Astrocyte (in vitro differentiated cells and primary cell): ENCODE results near the gene WFS1. TPM values are rescaled to one million over a fixed set of nuclear protein-coding genes. Genes with fewer than 3 reads are reported as not detected.

Experiments
- DNase-seq: peaks from one replicate; pipeline ENCODE4 v3.0.0-alpha.2; 2010; ENCODE audit warnings: low read depth
- FAIRE-seq: peaks from 2 replicates; lab custom pipeline; 2011; peaks lifted over from hg19 to GRCh38; lab: Jason Lieb, UNC
- H2AFZ ChIP-seq: 2 replicates; pipeline ENCODE4 v1.6.0; 2012; ENCODE audit warnings: low read depth, low read length, inconsistent platforms
- H3K27ac ChIP-seq: 2 replicates; pipeline ENCODE4 v1.5.1; 2011; ENCODE audit warnings: low read depth, low read length, inconsistent platforms
- H3K27me3 ChIP-seq: 2 replicates; pipeline ENCODE4 v1.6.0; 2011; ENCODE audit warnings: low read length, inconsistent platforms; ENCODE audit not compliant: insufficient read depth
- H3K36me3 ChIP-seq: 2 replicates; pipeline ENCODE4 v1.5.1; 2011; ENCODE audit warnings: low read length, inconsistent platforms; ENCODE audit not compliant: insufficient read depth
- H3K4me1 ChIP-seq: 2 replicates; pipeline ENCODE4 v1.5.1; 2011; ENCODE audit warnings: low read length, inconsistent platforms; ENCODE audit not compliant: insufficient read depth
- H3K4me2 ChIP-seq: 2 replicates; pipeline ENCODE4 v1.6.0; 2012; ENCODE audit warnings: low read length, inconsistent platforms
- H3K4me3 ChIP-seq: 2 replicates; pipeline ENCODE4 v1.5.1; 2011; ENCODE audit warnings: low read depth, mild to moderate bottlenecking, low read length, inconsistent platforms; ENCODE audit not compliant: insufficient read depth
- H3K79me2 ChIP-seq: 2 replicates; pipeline ENCODE4 v1.6.0; 2012; ENCODE audit warnings: mild to moderate bottlenecking, low read length, inconsistent platforms; ENCODE audit not compliant: insufficient read depth
- H3K9ac ChIP-seq: 2 replicates; pipeline ENCODE4 v1.6.0; 2012; ENCODE audit warnings: mild to moderate bottlenecking, low read length, inconsistent platforms
- H3K9me3 ChIP-seq: 2 replicates; pipeline ENCODE4 v1.5.1; 2012; ENCODE audit warnings: low read depth, mild to moderate bottlenecking, low read length, inconsistent platforms; ENCODE audit not compliant: insufficient read depth
- H4K20me1 ChIP-seq: 2 replicates; pipeline ENCODE4 v1.6.0; 2012; ENCODE audit warnings: low read length, inconsistent platforms; ENCODE audit not compliant: insufficient read depth
- H3K27ac Mint-ChIP-seq: one replicate; pipeline ENCODE4 v1.8.0; 2021; ENCODE audit warnings: mild to moderate bottlenecking, mixed read lengths; ENCODE audit not compliant: unreplicated experiment
- H3K27me3 Mint-ChIP-seq: one replicate; pipeline ENCODE4 v1.8.0; 2021; ENCODE audit warnings: low read depth, mixed read lengths; ENCODE audit not compliant: unreplicated experiment
- H3K36me3 Mint-ChIP-seq: one replicate; pipeline ENCODE4 v1.8.0; 2021; ENCODE audit warnings: low read depth, mixed read lengths; ENCODE audit not compliant: unreplicated experiment
- H3K4me1 Mint-ChIP-seq: one replicate; pipeline ENCODE4 v1.8.0; 2021; ENCODE audit warnings: low read depth, mixed read lengths; ENCODE audit not compliant: unreplicated experiment
- H3K4me3 Mint-ChIP-seq: one replicate; pipeline ENCODE4 v1.8.0; 2021; ENCODE audit warnings: mild to moderate bottlenecking, moderate library complexity, mixed read lengths; ENCODE audit not compliant: unreplicated experiment
- H3K9me3 Mint-ChIP-seq: one replicate; pipeline ENCODE4 v1.8.0; 2021; ENCODE audit warnings: mild to moderate bottlenecking, mixed read lengths; ENCODE audit not compliant: unreplicated experiment
- EZH2 ChIP-seq: IDR thresholded peaks from 2 replicates; pipeline ENCODE4 v1.6.1; 2012; ENCODE audit warnings: mild to moderate bottlenecking, low read length, inconsistent platforms; ENCODE audit not compliant: insufficient read depth
- total RNA-seq: library from RNA; stranded (reverse); gene quantifications from 2 replicates; pipeline ENCODE4 v1.2.1, GENCODE V29; 2021
- TF ChIP-seq, protein P1 (sequence below): IDR thresholded peaks from 2 replicates; pipeline ENCODE4 v1.5.1; 2011; ENCODE audit warnings: low read depth, mild to moderate bottlenecking, inconsistent platforms, low read length, moderate library complexity; ENCODE audit not compliant: insufficient read depth

The WFS1 gene
- total RNA-seq, 1 donor from 2014 or later = 39.0 TPM

- TF ChIP-seq EZH2 = no peak
- TF ChIP-seq, protein P1, sequence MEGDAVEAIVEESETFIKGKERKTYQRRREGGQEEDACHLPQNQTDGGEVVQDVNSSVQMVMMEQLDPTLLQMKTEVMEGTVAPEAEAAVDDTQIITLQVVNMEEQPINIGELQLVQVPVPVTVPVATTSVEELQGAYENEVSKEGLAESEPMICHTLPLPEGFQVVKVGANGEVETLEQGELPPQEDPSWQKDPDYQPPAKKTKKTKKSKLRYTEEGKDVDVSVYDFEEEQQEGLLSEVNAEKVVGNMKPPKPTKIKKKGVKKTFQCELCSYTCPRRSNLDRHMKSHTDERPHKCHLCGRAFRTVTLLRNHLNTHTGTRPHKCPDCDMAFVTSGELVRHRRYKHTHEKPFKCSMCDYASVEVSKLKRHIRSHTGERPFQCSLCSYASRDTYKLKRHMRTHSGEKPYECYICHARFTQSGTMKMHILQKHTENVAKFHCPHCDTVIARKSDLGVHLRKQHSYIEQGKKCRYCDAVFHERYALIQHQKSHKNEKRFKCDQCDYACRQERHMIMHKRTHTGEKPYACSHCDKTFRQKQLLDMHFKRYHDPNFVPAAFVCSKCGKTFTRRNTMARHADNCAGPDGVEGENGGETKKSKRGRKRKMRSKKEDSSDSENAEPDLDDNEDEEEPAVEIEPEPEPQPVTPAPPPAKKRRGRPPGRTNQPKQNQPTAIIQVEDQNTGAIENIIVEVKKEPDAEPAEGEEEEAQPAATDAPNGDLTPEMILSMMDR = no peak
- H3K9me3 Mint-ChIP-seq = no peaks in the 10 kb centered on the region
- H3K36me3 Mint-ChIP-seq = peaks cover 41% of the 10 kb centered on the region
- DNase-seq = no peak
- no peak overlapping the region for H2AFZ ChIP-seq
- H3K4me2 ChIP-seq = no peak overlapping the region
- H3K9ac ChIP-seq = no peak overlapping the region
- H4K20me1 ChIP-seq = peaks cover 9% of the 10 kb centered on the region
- H3K27me3 ChIP-seq = no peaks in the 10 kb centered on the region
- peaks cover 9% of the 10 kb centered on the region for H3K36me3 ChIP-seq
- H3K79me2 ChIP-seq = no peaks in the 10 kb centered on the region
- no peak overlapping the region for H3K4me3 Mint-ChIP-seq
- FAIRE-seq = no peak
- H3K4me1 ChIP-seq = no peaks in the 10 kb centered on the region
- no peak overlapping the region for H3K4me3 ChIP-seq
- H3K27me3 Mint-ChIP-seq = no peaks in the 10 kb centered on the region
- H3K4me1 Mint-ChIP-seq = no peaks in the 10 kb centered on the region
- H3K27ac ChIP-seq = no peak overlapping the region
- H3K27ac Mint-ChIP-seq = no peak overlapping the region
- no peaks in the 10 kb centered on the region for H3K9me3 ChIP-seq
These were observed 21.3 kb downstream of the WFS1 start for GRCh38 chr4:6290769-6291547.

GRCh38 chr4:6291784-6292297 is 22.2 kb downstream of the WFS1 start:
- H3K27ac ChIP-seq = no peak overlapping the region
- DNase-seq (no peak), FAIRE-seq (no peak)
- no peaks in the 10 kb centered on the region for H3K9me3 ChIP-seq
- H3K9ac ChIP-seq = no peak overlapping the region
- no peak overlapping the region for H3K4me3 ChIP-seq
- TF ChIP-seq, protein P1 = no peak
- no peak for TF ChIP-seq EZH2
- H3K27me3 ChIP-seq = no peaks in the 10 kb centered on the region
- peaks cover 7% of the 10 kb centered on the region for H3K36me3 ChIP-seq
- H3K36me3 Mint-ChIP-seq = peaks cover 46% of the 10 kb centered on the region
- H3K9me3 Mint-ChIP-seq = no peaks in the 10 kb centered on the region
- no peaks in the 10 kb centered on the region for H3K79me2 ChIP-seq
- H2AFZ ChIP-seq = no peak overlapping the region
- no peak overlapping the region for H3K27ac Mint-ChIP-seq
- H3K4me3 Mint-ChIP-seq = no peak overlapping the region
- no peaks in the 10 kb centered on the region for H3K4me1 ChIP-seq
- H3K4me2 ChIP-seq = no peak overlapping the region
- H3K27me3 Mint-ChIP-seq = no peaks in the 10 kb centered on the region
- H3K4me1 Mint-ChIP-seq = no peaks in the 10 kb centered on the region
- peaks cover 3% of the 10 kb centered on the region for H4K20me1 ChIP-seq
